Measurements from ENCODE around the gene ASXL3.

ASXL3 gene

GRCh38 chr18:33580546-33580945, 2.5 kb downstream of the ASXL3 start:
- DNase-seq (ENCODE audit: low read depth) = no peak
- TF ChIP-seq CTCF (IDR thresholded peaks at IDR 0.05; ENCODE audit: low read depth, low read length, missing control alignments) = no peak
- no peak overlapping the region for H3K4me3 ChIP-seq (ENCODE audit: low read depth, low read length)

- TF ChIP-seq CTCF (IDR thresholded peaks at IDR 0.05; ENCODE audit: low read depth, low read length, missing control alignments) = no peak
- no peak for DNase-seq (ENCODE audit: low read depth)
- no peak overlapping the region for H3K4me3 ChIP-seq (ENCODE audit: low read depth, low read length)
Observed at GRCh38 chr18:33581856-33582255, 3.8 kb downstream of the ASXL3 start.

- H3K4me3 ChIP-seq (ENCODE audit: low read depth, low read length) = no peak overlapping the region
- no peak for TF ChIP-seq CTCF (IDR thresholded peaks at IDR 0.05; ENCODE audit: low read depth, low read length, missing control alignments)
- DNase-seq (ENCODE audit: low read depth) = no peak
Observed at GRCh38 chr18:33583901-33584300, 5.9 kb downstream of the ASXL3 start.

- TF ChIP-seq CTCF (IDR thresholded peaks at IDR 0.05; ENCODE audit: low read depth, low read length, missing control alignments) = no peak
- no peak for DNase-seq (ENCODE audit: low read depth)
- no peak overlapping the region for H3K4me3 ChIP-seq (ENCODE audit: low read depth, low read length)
Observed at GRCh38 chr18:33584548-33585430, 6.8 kb downstream of the ASXL3 start.

GRCh38 chr18:33585431-33585775, 7.4 kb downstream of the ASXL3 start:
- no peak for TF ChIP-seq CTCF (IDR thresholded peaks at IDR 0.05; ENCODE audit: low read depth, low read length, missing control alignments)
- DNase-seq (ENCODE audit: low read depth) = no peak
- H3K4me3 ChIP-seq (ENCODE audit: low read depth, low read length) = no peak overlapping the region

GRCh38 chr18:33588361-33588760, 10.3 kb downstream of the ASXL3 start:
- DNase-seq (ENCODE audit: low read depth) = no peak
- no peak for TF ChIP-seq CTCF (IDR thresholded peaks at IDR 0.05; ENCODE audit: low read depth, low read length, missing control alignments)
- no peak overlapping the region for H3K4me3 ChIP-seq (ENCODE audit: low read depth, low read length)

- H3K4me3 ChIP-seq (ENCODE audit: low read depth, low read length) = no peak overlapping the region
- no peak for DNase-seq (ENCODE audit: low read depth)
- TF ChIP-seq CTCF (IDR thresholded peaks at IDR 0.05; ENCODE audit: low read depth, low read length, missing control alignments) = no peak
Observed at GRCh38 chr18:33593261-33593660, 15.2 kb downstream of the ASXL3 start.

All from GM12864 (cell line).